GM20000 (cell line): ENCODE results near the gene KRTAP5-9.
A peak's percentile ranks its signal among the peaks of the same experiment; 100 is the strongest.
"Not testable (repeated sequence)": the region's sequence is repeated elsewhere in the genome, so short reads cannot be mapped to it uniquely, and the experiment has no call there.

ENCODE experiments used
- DNase-seq: peaks from one replicate; pipeline ENCODE4 v3.0.0; 2012; ENCODE audit warnings: low spot score
- TF ChIP-seq, protein P1 (sequence below): IDR thresholded peaks from 2 replicates; pipeline ENCODE4 v1.5.1; 2012; ENCODE audit warnings: mild to moderate bottlenecking, control low read depth; ENCODE audit errors: extremely low read depth, missing control alignments

KRTAP5-9 gene

GRCh38 chr11:71537537-71537936, 10.7 kb upstream of the KRTAP5-9 start:
- TF ChIP-seq, protein P1, sequence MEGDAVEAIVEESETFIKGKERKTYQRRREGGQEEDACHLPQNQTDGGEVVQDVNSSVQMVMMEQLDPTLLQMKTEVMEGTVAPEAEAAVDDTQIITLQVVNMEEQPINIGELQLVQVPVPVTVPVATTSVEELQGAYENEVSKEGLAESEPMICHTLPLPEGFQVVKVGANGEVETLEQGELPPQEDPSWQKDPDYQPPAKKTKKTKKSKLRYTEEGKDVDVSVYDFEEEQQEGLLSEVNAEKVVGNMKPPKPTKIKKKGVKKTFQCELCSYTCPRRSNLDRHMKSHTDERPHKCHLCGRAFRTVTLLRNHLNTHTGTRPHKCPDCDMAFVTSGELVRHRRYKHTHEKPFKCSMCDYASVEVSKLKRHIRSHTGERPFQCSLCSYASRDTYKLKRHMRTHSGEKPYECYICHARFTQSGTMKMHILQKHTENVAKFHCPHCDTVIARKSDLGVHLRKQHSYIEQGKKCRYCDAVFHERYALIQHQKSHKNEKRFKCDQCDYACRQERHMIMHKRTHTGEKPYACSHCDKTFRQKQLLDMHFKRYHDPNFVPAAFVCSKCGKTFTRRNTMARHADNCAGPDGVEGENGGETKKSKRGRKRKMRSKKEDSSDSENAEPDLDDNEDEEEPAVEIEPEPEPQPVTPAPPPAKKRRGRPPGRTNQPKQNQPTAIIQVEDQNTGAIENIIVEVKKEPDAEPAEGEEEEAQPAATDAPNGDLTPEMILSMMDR = no peak

DNA sequence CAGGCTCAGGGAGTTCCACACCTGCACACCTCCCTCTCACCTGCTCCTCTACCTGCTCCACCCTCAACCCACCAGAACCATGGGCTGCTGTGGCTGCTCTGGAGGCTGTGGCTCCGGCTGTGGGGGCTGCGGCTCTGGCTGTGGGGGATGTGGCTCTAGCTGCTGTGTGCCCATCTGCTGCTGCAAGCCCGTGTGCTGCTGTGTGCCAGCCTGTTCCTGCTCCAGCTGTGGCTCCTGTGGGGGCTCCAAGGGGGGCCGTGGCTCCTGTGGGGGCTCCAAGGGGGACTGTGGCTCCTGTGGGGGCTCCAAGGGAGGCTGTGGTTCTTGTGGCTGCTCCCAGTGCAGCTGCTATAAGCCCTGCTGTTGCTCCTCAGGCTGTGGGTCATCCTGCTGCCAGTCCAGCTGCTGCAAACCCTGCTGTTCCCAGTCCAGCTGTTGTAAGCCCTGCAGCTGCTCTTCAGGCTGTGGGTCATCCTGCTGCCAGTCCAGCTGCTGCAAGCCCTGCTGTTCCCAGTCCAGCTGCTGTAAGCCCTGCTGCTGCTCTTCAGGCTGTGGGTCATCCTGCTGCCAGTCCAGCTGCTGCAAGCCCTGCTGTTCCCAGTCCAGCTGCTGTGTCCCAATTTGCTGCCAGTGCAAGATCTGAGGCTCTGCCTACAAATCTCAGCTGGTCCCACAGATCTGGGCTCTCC, 10.1 kb upstream of the KRTAP5-9 start, which contains the start of gene KRTAP5-8:
Gene KRTAP5-8 (plus strand): TSS at position 49 of the 689 bp plus-strand sequence. CDS start 31 bp downstream, at position 80.
- not testable (repeated sequence) for DNase-seq

More at GRCh38 chr11:71537537-71537936, 10.7 kb upstream of the KRTAP5-9 start:
- no peak for DNase-seq

DNA sequence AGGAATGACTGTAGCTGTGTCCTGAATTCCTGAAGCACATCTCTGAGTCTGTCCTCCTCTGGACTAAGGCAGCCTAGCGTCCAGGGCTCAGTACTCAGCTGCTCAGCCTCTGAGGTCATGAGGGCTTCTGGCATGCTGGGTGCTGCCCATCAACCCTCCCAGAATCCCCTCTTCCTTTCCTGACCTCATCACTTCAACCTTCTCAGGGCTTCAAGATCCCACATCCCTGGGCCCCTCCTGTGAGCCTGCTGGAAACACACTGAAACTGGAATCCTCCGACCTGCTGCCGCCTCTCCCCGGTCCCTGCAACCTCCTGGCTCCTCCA, 9.6 kb upstream of the KRTAP5-9 start:
- TF ChIP-seq, protein P1 = no peak
- no peak for DNase-seq

GRCh38 chr11:71539017-71539416, 9.2 kb upstream of the KRTAP5-9 start:
- no peak for DNase-seq
- TF ChIP-seq, protein P1 = no peak

DNA sequence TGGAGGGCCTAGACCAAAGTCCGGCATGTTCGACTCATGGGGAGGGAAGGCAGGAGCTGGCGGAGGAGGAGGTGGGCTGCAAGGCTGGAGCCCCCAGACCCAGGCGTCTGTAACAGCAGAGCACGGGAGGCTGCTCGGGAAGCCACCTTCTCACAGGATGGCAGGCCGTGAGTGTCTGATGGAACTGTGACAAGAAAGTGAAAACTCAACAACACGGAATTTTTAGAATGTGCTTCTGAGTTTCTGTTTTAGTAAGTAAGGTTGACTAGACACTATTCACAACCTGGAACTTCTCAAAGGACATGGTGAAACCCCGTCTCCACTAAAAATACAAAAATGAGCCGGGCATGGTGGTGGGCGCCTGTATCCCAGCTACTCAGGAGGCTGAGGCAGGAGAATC, 8.2 kb upstream of the KRTAP5-9 start:
- DNase-seq = peak; percentile 46

DNA sequence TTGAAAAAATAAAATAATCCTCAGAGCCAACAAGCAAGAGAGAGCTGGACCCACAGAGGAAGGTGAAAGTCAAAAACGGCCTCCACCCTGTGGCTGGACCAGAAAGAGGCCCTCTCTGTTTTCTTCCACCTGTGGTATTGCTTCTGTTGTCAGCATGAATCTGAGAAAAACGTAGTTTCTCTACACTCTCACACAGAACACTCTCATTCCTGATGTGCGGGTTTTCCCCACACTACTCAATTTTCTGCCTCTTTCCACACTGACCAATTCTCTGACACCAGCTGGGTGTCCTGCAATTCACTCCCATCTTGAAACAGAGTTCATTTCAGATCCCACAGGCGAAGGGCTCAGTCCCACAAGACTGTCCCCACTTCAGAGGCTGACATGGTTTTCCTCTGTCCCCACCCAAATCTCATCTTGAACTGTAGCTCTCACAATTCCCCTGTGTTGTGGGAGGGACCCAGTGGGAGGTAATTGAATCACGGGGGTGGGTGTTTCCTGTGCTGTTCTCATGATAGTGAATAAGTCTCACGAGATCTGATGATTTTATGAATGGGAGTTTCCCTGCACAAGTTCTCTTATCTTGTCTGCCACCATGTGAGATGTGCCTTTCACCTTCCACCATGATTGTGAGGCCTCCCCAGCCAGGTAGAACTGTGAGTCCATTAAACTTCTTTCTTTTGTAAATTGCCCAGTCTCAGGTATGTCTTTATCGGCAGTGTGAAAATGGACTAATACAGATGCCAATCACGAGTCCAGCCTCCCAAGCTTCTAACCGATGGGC, 7.5 kb upstream of the KRTAP5-9 start:
- peak; percentile 46 for DNase-seq

- TF ChIP-seq, protein P1 = no peak
Observed at GRCh38 chr11:71542382-71542781, 5.8 kb upstream of the KRTAP5-9 start.

GRCh38 chr11:71542879-71543777, 5.1 kb upstream of the KRTAP5-9 start:
- TF ChIP-seq, protein P1 = no peak
- DNase-seq = no peak

More at GRCh38 chr11:71542382-71542781, 5.8 kb upstream of the KRTAP5-9 start:
- no peak for DNase-seq
